ENCODE results near the gene KRTAP4-3.
"Not testable (repeated sequence)": the region's sequence is repeated elsewhere in the genome, so short reads cannot be mapped to it uniquely, and the experiment has no call there.

KRTAP4-3 gene

DNA sequence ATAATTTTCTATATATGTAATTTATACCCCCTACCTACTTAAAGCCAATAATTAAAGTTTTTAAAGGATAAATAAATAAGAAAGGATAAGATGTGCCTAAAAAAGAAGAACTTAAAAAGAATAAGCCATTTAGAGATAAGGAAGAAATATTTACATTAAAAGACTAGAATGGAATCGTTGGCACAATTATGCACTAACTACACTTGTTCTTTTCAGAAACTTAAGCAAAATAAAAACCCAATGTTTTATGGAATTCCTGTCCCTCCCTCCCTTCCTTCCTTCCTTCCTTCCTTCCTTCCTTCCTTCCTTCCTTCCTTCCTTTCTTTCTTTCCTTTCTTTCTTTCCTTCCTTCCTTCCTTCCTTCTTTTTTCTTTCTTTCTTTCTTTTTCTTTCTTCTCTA lies 23.2 kb downstream of the KRTAP4-3 start:
- TF ChIP-seq POLR2A (IDR thresholded peaks at IDR 0.05; ENCODE audit: low read length) (no peak), GATA1 (IDR thresholded peaks at IDR 0.05; ENCODE audit: low read depth, low read length) (no peak)
- no peak for DNase-seq

DNA sequence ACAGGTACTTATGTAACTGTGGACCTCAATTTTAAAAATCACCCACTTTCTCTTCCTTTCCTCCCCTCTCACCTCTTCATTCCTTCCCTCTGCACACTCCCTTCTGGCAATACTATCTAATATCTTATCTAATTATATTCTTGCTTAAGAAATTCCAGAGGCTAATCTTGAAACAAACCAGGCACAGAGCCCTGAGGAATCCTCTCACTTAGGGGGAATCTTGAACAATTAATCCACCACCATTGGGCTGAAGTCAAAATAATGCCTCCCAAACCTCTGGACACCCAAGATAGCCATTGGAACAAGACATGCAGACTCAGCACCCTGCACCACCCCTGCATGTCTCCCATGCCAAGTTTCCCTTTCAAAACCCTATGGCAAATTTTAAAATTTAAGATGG lies 26.7 kb downstream of the KRTAP4-3 start:
- no peak for DNase-seq
- TF ChIP-seq POLR2A (IDR thresholded peaks at IDR 0.05; ENCODE audit: low read length) (no peak), GATA1 (IDR thresholded peaks at IDR 0.05; ENCODE audit: low read depth, low read length) (no peak)

GRCh38 chr17:41140360-41141131 lies 27.5 kb downstream of the KRTAP4-3 start, which contains the start of gene KRTAP4-6:
Gene KRTAP4-6 (minus strand): TSS chr17:41140544. CDS start chr17:41140487, 57 bp downstream.
- no peak for DNase-seq
- TF ChIP-seq GATA1 (IDR thresholded peaks at IDR 0.05; ENCODE audit: low read depth, low read length) (no peak), POLR2A (IDR thresholded peaks at IDR 0.05; ENCODE audit: low read length) (no peak)

DNA sequence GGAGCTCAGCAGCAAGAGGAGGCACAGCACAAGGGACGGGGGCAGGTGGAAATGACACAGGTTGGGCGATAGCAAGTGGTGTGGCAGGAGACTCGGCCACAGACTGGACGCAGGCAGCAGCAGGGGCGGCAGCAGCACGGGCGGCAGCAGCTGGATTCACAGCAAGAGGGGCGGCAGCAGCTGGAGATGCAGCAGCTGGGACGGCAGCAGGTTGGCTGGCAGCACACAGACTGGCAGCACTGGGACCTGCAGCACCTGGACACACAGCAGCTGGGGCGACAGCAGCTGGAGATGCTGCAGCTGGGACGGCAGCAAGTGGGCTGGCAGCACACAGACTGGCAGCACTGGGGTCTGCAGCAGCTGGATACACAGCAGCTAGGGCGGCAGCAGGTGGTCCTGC lies 28.2 kb downstream of the KRTAP4-3 start:
- not testable (repeated sequence) for DNase-seq

- no peak for TF ChIP-seq POLR2A (IDR thresholded peaks at IDR 0.05; ENCODE audit: low read length)
- TF ChIP-seq GATA1 (IDR thresholded peaks at IDR 0.05; ENCODE audit: low read depth, low read length): no peak
- no peak for DNase-seq
Observed at GRCh38 chr17:41133880-41134735, 33.9 kb downstream of the KRTAP4-3 start.

DNA sequence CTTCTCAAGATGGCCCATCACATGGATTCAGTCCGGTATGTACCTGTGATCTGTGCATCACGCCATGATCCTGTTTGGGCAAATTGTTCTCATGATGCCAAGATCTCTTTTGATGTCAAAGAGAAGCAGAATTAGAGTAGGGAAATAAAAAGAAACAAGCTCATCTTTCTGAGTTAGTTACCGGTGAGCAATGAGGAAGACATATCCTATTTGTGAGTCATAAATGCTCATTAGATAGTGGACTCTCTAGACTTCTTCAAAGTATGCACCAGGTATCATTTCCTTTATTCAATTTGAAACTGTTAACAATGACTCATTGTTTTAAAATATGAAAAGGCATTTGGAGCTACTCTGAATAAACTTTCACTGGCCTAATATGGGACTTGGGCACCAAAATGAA lies 36.0 kb downstream of the KRTAP4-3 start:
- TF ChIP-seq GATA1 (IDR thresholded peaks at IDR 0.05; ENCODE audit: low read depth, low read length) (no peak), POLR2A (IDR thresholded peaks at IDR 0.05; ENCODE audit: low read length) (no peak)
- no peak for DNase-seq

DNA sequence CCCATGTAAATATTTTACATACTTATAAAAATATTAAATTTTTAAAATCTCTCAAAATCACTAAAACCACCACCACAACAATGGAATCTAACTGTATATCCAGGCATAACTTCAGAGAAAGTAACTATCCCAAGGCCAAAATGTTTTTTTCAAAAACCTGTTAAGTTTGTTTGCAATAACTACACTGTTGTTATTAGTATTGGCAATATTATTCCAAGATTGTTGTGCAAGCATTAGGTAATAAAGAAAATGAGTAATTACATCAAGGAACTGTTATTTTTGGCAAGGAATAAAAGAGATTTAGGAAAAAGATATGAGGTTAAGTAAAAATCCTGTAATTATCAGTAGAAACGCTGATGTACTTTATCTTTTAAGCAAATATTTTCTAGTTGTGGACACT lies 40.6 kb downstream of the KRTAP4-3 start:
- no peak for DNase-seq
- TF ChIP-seq POLR2A (IDR thresholded peaks at IDR 0.05; ENCODE audit: low read length) (no peak), GATA1 (IDR thresholded peaks at IDR 0.05; ENCODE audit: low read depth, low read length) (no peak)

DNA sequence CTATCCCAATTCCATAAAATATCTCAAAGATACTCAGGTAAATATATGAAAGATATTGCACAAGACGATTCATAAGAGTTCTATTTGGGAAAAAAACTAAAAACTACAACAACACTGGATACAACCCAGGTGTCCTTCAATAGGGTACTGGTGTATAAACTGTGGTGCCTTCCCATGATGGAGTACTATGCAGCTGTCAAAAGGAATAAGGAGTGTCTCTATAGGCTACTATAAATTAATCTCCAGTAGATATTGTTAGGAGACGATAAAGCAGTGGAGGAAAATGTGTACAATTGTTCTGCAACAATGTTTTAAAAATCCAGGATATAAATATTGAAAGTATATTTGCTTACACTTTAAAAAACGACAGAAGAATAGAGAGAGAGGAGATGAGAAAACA lies 41.6 kb downstream of the KRTAP4-3 start:
- TF ChIP-seq POLR2A (IDR thresholded peaks at IDR 0.05; ENCODE audit: low read length): no peak
- no peak for TF ChIP-seq GATA1 (IDR thresholded peaks at IDR 0.05; ENCODE audit: low read depth, low read length)
- no peak for DNase-seq

DNA sequence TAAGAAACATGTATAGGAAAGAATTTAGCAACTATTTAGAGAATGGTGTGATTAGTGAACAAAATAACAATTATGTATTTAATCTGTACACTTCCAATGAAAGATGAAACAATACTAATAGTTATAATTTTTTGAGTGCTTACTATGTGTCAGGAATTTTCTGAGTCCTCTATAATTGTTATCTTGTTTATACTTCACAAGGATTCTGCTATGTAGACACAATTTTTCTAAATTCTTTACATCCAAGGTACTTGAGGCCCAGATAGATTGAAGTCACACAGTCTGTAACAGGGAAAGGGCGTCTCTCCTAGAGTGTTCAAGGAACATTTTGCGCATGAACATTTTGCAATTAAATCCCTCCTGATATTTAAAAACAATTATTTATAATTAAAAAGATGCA lies 43.0 kb downstream of the KRTAP4-3 start:
- no peak for TF ChIP-seq GATA1 (IDR thresholded peaks at IDR 0.05; ENCODE audit: low read depth, low read length)
- TF ChIP-seq POLR2A (IDR thresholded peaks at IDR 0.05; ENCODE audit: low read length): no peak
- no peak for DNase-seq

DNA sequence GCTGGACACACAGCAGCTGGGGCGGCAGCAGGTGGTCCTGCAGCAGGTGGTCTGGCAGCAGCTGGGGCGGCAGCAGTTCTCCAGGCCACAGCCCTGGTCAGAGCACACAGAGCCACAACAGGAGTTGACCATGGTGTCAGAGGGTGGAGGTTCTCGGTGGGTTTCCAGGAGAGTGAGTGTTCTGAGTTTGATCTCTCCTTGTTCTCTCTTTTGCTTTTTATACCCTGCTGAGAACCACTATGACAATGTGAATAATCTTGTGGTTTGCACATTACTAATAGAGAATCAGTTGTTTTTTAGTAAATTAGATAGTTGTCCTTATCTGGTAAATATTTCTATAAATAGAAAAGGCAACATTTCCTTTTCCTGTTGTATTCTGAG lies 44.0 kb downstream of the KRTAP4-3 start, which contains the start of gene KRTAP4-12:
KRTAP4-12 (minus strand) TSS at position 192 of the 381 bp plus-strand sequence; CDS start at position 132, 60 bp downstream.
- not testable (repeated sequence) for DNase-seq

DNA sequence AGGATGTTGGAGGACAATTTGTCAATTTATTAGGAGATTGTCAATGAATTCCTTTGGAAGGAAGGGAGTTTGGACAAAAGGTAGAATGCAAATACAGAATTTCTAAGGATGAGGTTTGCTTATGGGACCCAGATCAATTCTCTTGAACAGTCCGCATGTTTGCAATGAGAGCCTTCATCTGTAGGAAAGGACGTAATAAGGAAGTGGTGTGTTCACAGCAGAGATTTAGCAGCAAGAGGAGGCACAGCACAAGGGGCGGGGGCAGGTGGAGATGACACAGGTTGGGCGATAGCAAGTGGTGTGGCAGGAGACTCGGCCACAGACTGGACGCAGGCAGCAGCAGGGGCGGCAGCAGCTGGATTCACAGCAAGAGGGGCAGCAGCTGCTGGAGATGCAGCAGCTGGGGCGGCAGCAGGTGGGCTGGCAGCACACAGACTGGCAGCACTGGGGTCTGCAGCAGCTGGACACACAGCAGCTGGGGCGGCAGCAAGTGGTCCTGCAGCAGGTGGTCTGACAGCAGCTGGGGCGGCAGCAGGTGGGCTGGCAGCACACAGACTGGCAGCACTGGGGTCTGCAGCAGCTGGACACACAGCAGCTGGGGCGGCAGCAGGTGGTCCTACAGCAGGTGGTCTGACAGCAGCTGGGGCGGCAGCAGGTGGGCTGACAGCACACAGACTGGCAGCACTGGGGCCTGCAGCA lies 44.6 kb downstream of the KRTAP4-3 start:
- not testable (repeated sequence) for DNase-seq

DNA sequence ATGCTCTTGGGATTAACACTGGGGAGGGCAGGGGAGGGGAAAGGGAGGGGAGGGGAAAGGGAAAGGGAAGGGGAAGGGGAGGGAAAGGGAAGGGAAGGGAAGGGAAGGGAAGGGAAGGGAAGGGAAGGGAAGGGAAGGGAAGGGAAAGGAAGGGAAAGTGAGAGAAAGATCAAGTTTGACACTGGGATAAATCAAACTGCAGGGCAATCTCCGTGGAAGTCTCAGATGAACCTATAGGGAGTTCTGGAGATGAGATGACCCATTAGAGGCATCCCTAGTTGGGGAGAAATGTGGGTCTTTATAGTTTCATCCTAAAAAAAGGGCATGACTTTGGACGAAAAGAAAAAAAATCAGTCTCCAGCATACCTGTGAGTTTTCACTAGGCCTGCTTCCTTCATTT lies 46.3 kb downstream of the KRTAP4-3 start:
- TF ChIP-seq POLR2A (IDR thresholded peaks at IDR 0.05; ENCODE audit: low read length): no peak
- no peak for TF ChIP-seq GATA1 (IDR thresholded peaks at IDR 0.05; ENCODE audit: low read depth, low read length)
- no peak for DNase-seq

GRCh38 chr17:41119696-41120690 lies 48.0 kb downstream of the KRTAP4-3 start:
- not testable (repeated sequence) for DNase-seq
